Measurements from ENCODE around the gene GRK2.

GRK2 gene

GRCh38 chr11:67268081-67268961 is 2.0 kb downstream of the GRK2 start:
- Histone ChIP-seq H3K36me3 (peaks cover 29% of the 10 kb centered on the region), H3K27ac (no peak overlapping the region), H3K4me3 (ENCODE audit: low read depth, low read length) (no peak overlapping the region), H3K27me3 (ENCODE audit: insufficient read depth, low read depth, severe bottlenecking) (no peaks in the 10 kb centered on the region), H3K9me3 (ENCODE audit: severe bottlenecking) (no peaks in the 10 kb centered on the region)
- TF ChIP-seq CTCF (IDR thresholded peaks at IDR 0.05; ENCODE audit: low read depth, low read length) = no peak
- no peak for DNase-seq

DNA sequence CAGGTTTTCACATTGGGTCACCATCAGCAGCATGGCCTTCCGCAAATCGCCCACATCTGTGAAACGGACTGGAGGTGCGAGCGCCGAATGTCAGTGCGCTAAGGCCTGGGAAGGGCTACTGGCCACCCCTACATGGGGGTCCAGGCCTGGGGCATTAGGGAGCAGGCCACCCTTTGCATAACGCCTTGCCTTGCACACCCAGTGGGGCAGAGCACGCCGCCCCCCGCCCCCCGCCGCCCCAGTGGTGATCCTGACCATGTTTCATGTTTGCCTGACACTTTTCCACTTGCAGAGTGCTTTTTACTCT is 2.6 kb downstream of the GRK2 start:
- TF ChIP-seq CTCF (IDR thresholded peaks at IDR 0.05; ENCODE audit: low read depth, low read length) = no peak
- Histone ChIP-seq H3K4me3 (ENCODE audit: low read depth, low read length) (no peak overlapping the region), H3K9me3 (ENCODE audit: severe bottlenecking) (no peaks in the 10 kb centered on the region), H3K36me3 (peaks cover 29% of the 10 kb centered on the region), H3K27ac (no peak overlapping the region), H3K27me3 (ENCODE audit: insufficient read depth, low read depth, severe bottlenecking) (no peaks in the 10 kb centered on the region)
- DNase-seq = no peak

GRCh38 chr11:67269401-67270255 is 3.4 kb downstream of the GRK2 start:
- Histone ChIP-seq H3K36me3 (peaks cover 29% of the 10 kb centered on the region), H3K9me3 (ENCODE audit: severe bottlenecking) (no peaks in the 10 kb centered on the region), H3K27me3 (ENCODE audit: insufficient read depth, low read depth, severe bottlenecking) (no peaks in the 10 kb centered on the region), H3K27ac (no peak overlapping the region), H3K4me3 (ENCODE audit: low read depth, low read length) (no peak overlapping the region)
- TF ChIP-seq CTCF (IDR thresholded peaks at IDR 0.05; ENCODE audit: low read depth, low read length) = no peak
- no peak for DNase-seq

- Histone ChIP-seq H3K27ac (no peak overlapping the region), H3K27me3 (ENCODE audit: insufficient read depth, low read depth, severe bottlenecking) (no peaks in the 10 kb centered on the region), H3K9me3 (ENCODE audit: severe bottlenecking) (no peaks in the 10 kb centered on the region), H3K36me3 (peaks cover 30% of the 10 kb centered on the region), H3K4me3 (ENCODE audit: low read depth, low read length) (no peak overlapping the region)
- TF ChIP-seq CTCF (IDR thresholded peaks at IDR 0.05; ENCODE audit: low read depth, low read length) = no peak
- DNase-seq = no peak
Observed at GRCh38 chr11:67270256-67271204, 4.3 kb downstream of the GRK2 start.

GRCh38 chr11:67271205-67271540 is 4.9 kb downstream of the GRK2 start:
- H3K9me3 ChIP-seq (ENCODE audit: severe bottlenecking) = no peaks in the 10 kb centered on the region
- no peak for DNase-seq
- no peak overlapping the region for H3K4me3 ChIP-seq (ENCODE audit: low read depth, low read length)
- no peak overlapping the region for H3K27ac ChIP-seq
- H3K36me3 ChIP-seq = peaks cover 33% of the 10 kb centered on the region
- no peaks in the 10 kb centered on the region for H3K27me3 ChIP-seq (ENCODE audit: insufficient read depth, low read depth, severe bottlenecking)
- no peak for TF ChIP-seq CTCF (IDR thresholded peaks at IDR 0.05; ENCODE audit: low read depth, low read length)
